GM12892 (cell line): ENCODE measurements around the gene UBE2F.

Experiments
- POLR2A ChIP-seq: IDR thresholded peaks from 2 replicates; pipeline ENCODE4 v1.6.1; 2011; ENCODE audit warnings: low read depth, low read length, control low read depth
- POLR2AphosphoS5 ChIP-seq: IDR thresholded peaks from 2 replicates; pipeline ENCODE4 v1.6.1; 2011; ENCODE audit warnings: low read depth, low read length, control low read depth

GRCh38 chr2:238069877-238070276, 103.1 kb downstream of the UBE2F start:
- TF ChIP-seq POLR2A (no peak), POLR2AphosphoS5 (no peak)
